ENCODE data around the gene AGO3.

The AGO3 gene

GRCh38 chr1:36098650-36099365 is 167.9 kb downstream of the AGO3 start:
- no peak for DNase-seq

- DNase-seq: peak; percentile 67
Observed at GRCh38 chr1:36099681-36100341, 168.9 kb downstream of the AGO3 start.

GRCh38 chr1:36100376-36100775 is 169.5 kb downstream of the AGO3 start:
- DNase-seq: no peak

- no peak for DNase-seq
Observed at GRCh38 chr1:36101546-36101945, 170.6 kb downstream of the AGO3 start.

- DNase-seq: no peak
Observed at GRCh38 chr1:36106269-36106668, 175.4 kb downstream of the AGO3 start.

- DNase-seq: no peak
Observed at GRCh38 chr1:36107394-36107793, 176.5 kb downstream of the AGO3 start.

GRCh38 chr1:36108314-36108713 is 177.4 kb downstream of the AGO3 start:
- no peak for DNase-seq

- DNase-seq: no peak
Observed at GRCh38 chr1:36109041-36109679, 178.3 kb downstream of the AGO3 start.

- DNase-seq: no peak
Observed at GRCh38 chr1:36111151-36111550, 180.2 kb downstream of the AGO3 start.

GRCh38 chr1:36112823-36113222 is 181.9 kb downstream of the AGO3 start:
- DNase-seq: no peak

GRCh38 chr1:36114371-36114770 is 183.5 kb downstream of the AGO3 start:
- DNase-seq: no peak

- DNase-seq: no peak
Observed at GRCh38 chr1:36115200-36115669, 184.3 kb downstream of the AGO3 start.

GRCh38 chr1:36115931-36116330 is 185.0 kb downstream of the AGO3 start:
- no peak for DNase-seq

GRCh38 chr1:36116901-36117300 is 186.0 kb downstream of the AGO3 start:
- no peak for DNase-seq

- no peak for DNase-seq
Observed at GRCh38 chr1:36118447-36119204, 187.7 kb downstream of the AGO3 start.

- DNase-seq: no peak
Observed at GRCh38 chr1:36119456-36119855, 188.6 kb downstream of the AGO3 start.
